Esophagus squamous epithelium (tissue), 4 donors: ENCODE data around the gene RERE.
A peak's percentile ranks its signal among the peaks of the same experiment; 100 is the strongest.

Source experiments
- POLR2A ChIP-seq, 4 donors: fragments of 450-650 bp; IDR thresholded peaks; one replicate each; pipeline ENCODE4 v1.6.1; 2017; ENCODE audit warnings: antibody characterized with exemption in 4 of 4, mild to moderate bottlenecking in 4 of 4, moderate library complexity in 3 of 4
- TF ChIP-seq, protein P1 (sequence below), 6 experiments: fragments of 450-650 bp in 4 of 6; fragments of 200-600 bp in 2 of 6; sonication (generic) in 2 of 6; IDR thresholded peaks; one replicate each; pipeline ENCODE4 v1.5.1; 2016 to 2019; ENCODE audit warnings: antibody characterized with exemption in 6 of 6, mild to moderate bottlenecking in 4 of 6, moderate library complexity in 4 of 6

DNA sequence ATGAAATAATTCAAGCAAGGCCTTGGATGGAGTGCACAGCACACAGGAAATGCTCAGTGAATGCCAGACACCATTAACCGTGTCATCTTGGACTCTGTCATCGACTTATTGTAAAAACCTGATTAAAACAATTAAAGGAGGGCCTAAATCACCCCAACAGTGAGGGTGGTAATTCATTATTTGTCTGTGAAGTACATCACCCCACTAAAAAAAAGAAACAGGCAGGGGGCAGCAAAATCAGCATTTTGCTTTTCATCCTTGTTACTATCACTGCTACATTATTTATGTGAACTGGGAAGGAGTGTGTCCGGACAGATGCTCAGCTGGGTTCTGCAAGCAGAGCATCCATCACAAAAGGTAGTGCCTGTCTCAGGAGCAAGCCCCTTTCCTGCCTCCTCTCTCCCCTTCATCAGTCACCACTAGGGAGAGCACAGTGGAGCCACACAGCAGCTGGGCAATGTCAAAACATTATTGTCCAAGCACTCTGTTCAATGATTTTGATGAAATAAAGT, 98.5 kb downstream of the RERE start:
- TF ChIP-seq, protein P1, sequence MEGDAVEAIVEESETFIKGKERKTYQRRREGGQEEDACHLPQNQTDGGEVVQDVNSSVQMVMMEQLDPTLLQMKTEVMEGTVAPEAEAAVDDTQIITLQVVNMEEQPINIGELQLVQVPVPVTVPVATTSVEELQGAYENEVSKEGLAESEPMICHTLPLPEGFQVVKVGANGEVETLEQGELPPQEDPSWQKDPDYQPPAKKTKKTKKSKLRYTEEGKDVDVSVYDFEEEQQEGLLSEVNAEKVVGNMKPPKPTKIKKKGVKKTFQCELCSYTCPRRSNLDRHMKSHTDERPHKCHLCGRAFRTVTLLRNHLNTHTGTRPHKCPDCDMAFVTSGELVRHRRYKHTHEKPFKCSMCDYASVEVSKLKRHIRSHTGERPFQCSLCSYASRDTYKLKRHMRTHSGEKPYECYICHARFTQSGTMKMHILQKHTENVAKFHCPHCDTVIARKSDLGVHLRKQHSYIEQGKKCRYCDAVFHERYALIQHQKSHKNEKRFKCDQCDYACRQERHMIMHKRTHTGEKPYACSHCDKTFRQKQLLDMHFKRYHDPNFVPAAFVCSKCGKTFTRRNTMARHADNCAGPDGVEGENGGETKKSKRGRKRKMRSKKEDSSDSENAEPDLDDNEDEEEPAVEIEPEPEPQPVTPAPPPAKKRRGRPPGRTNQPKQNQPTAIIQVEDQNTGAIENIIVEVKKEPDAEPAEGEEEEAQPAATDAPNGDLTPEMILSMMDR (IDR thresholded peaks at IDR 0.05) = peak in 3 of 6 experiments; percentile 5 to 32 (median 8)
- TF ChIP-seq POLR2A (IDR thresholded peaks at IDR 0.05) = no peak
